Neural progenitor cell (in vitro differentiated cells): Measurements from ENCODE around the gene MGAT1. TPM values are rescaled to one million over a fixed set of nuclear protein-coding genes. Genes with fewer than 3 reads are reported as not detected.

Experiments used
- DNase-seq: peaks from one replicate; pipeline ENCODE4 v3.0.0-alpha.2; 2016; ENCODE audit warnings: low spot score
- H2AFZ ChIP-seq: fragments of 200-600 bp; sonication (generic); replicated peaks from 2 replicates; pipeline ENCODE4 v1.6.1; 2016; ENCODE audit warnings: antibody characterized with exemption
- H3F3A ChIP-seq: fragments of 200-600 bp; sonication (generic); 2 replicates; pipeline ENCODE4 v1.6.1; 2016; ENCODE audit warnings: antibody characterized with exemption, low read depth
- H3K27ac ChIP-seq: fragments of 200-600 bp; sonication (generic); 2 replicates; pipeline ENCODE4 v1.5.1; 2016; ENCODE audit warnings: mild to moderate bottlenecking
- H3K27me3 ChIP-seq: fragments of 200-600 bp; sonication (generic); 2 replicates; pipeline ENCODE4 v1.6.1; 2016; ENCODE audit warnings: mild to moderate bottlenecking, moderate library complexity
- H3K36me3 ChIP-seq: fragments of 200-600 bp; sonication (generic); 2 replicates; pipeline ENCODE4 v1.5.1; 2016
- H3K4me1 ChIP-seq: fragments of 200-600 bp; sonication (generic); 2 replicates; pipeline ENCODE4 v1.6.1; 2016; ENCODE audit warnings: mixed run types
- H3K4me2 ChIP-seq: fragments of 200-600 bp; sonication (generic); 2 replicates; pipeline ENCODE4 v1.6.1; 2016
- H3K4me3 ChIP-seq: fragments of 200-600 bp; sonication (generic); 2 replicates; pipeline ENCODE4 v1.5.1; 2016
- H3K79me2 ChIP-seq: fragments of 200-600 bp; sonication (generic); 2 replicates; pipeline ENCODE4 v1.6.1; 2016; ENCODE audit warnings: low read depth
- H3K9ac ChIP-seq: fragments of 200-600 bp; sonication (generic); 2 replicates; pipeline ENCODE4 v1.6.1; 2016
- H3K9me3 ChIP-seq: fragments of 200-600 bp; sonication (generic); 2 replicates; pipeline ENCODE4 v1.5.1; 2016; ENCODE audit warnings: low read depth
- H4K20me1 ChIP-seq: fragments of 200-600 bp; sonication (generic); 2 replicates; pipeline ENCODE4 v1.6.1; 2016; ENCODE audit warnings: low read depth
- H3K27ac Mint-ChIP-seq: 3 replicates; pipeline ENCODE4 v1.8.0; 2021; ENCODE audit warnings: mixed read lengths
- H3K27me3 Mint-ChIP-seq: 2 replicates; pipeline ENCODE4 v1.8.0; 2022; ENCODE audit warnings: low read depth, mild to moderate bottlenecking, inconsistent platforms, moderate library complexity, mixed read lengths; ENCODE audit not compliant: insufficient read depth
- H3K36me3 Mint-ChIP-seq: 3 replicates; pipeline ENCODE4 v1.8.0; 2021; ENCODE audit warnings: mixed read lengths
- H3K4me1 Mint-ChIP-seq: 3 replicates; pipeline ENCODE4 v1.8.0; 2021; ENCODE audit warnings: mixed read lengths
- H3K4me3 Mint-ChIP-seq: 3 replicates; pipeline ENCODE4 v1.8.0; 2021; ENCODE audit warnings: mild to moderate bottlenecking, moderate library complexity, mixed read lengths
- H3K9me3 Mint-ChIP-seq: 3 replicates; pipeline ENCODE4 v1.8.0; 2020; ENCODE audit warnings: mixed read lengths
- EZH2 ChIP-seq: fragments of 200-600 bp; sonication (generic); IDR thresholded peaks from 2 replicates; pipeline ENCODE4 v1.6.1; 2017; ENCODE audit warnings: antibody characterized with exemption, mild to moderate bottlenecking, moderate library complexity
- EZH2phosphoT487 ChIP-seq: fragments of 200-600 bp; sonication (generic); IDR thresholded peaks from 2 replicates; pipeline ENCODE4 v1.6.1; 2017; ENCODE audit warnings: antibody characterized with exemption
- total RNA-seq: library from RNA; depleted of rRNA; stranded (reverse); fragments of >200 nt; gene quantifications from 2 replicates; pipeline ENCODE4 v1.2.3, GENCODE V29; 2015; ENCODE audit warnings: low replicate concordance
- TF ChIP-seq, protein P1 (sequence below): fragments of 200-600 bp; sonication (generic); IDR thresholded peaks from 2 replicates; pipeline ENCODE4 v1.5.1; 2017; ENCODE audit warnings: antibody characterized with exemption, mild to moderate bottlenecking

MGAT1 gene
- total RNA-seq, 1 donor from 2014 or later = 31.8 TPM

DNA sequence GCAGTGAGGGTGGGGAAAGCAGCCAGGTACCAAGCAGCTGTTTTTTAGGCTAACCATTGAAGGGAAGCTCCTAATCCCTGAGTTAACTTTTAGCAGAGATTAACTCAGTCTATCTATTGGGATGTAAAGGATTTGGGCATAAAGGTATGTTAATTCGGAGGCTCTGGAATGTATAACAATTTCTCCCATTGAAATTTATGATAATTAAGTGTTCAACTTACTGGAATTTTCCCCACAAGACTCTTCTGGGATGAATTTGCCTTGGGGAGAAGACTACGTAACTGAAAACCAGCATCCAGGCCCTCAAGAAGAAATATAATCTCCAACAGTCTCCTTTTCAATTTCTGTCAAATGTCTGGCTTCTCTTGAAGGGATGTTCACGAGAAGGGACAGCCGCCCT lies 34.9 kb upstream of the MGAT1 start:
- Histone ChIP-seq H3K4me1 (no peaks in the 10 kb centered on the region), H3K27me3 (peaks cover under 1% of the 10 kb centered on the region), H3K27ac (no peak overlapping the region), H3K79me2 (no peaks in the 10 kb centered on the region), H4K20me1 (no peaks in the 10 kb centered on the region), H2AFZ (no peak overlapping the region), H3K36me3 (no peaks in the 10 kb centered on the region), H3K4me2 (no peak overlapping the region), H3K9me3 (no peaks in the 10 kb centered on the region), H3K9ac (no peak overlapping the region), H3K4me3 (no peak overlapping the region), H3F3A (peaks cover 17% of the 10 kb centered on the region)
- no peak overlapping the region for H3K4me3 Mint-ChIP-seq
- H3K27me3 Mint-ChIP-seq = peaks cover 2% of the 10 kb centered on the region
- peaks cover 8% of the 10 kb centered on the region for H3K9me3 Mint-ChIP-seq
- H3K4me1 Mint-ChIP-seq = no peaks in the 10 kb centered on the region
- H3K36me3 Mint-ChIP-seq = peaks cover 6% of the 10 kb centered on the region
- no peak for DNase-seq
- no peak for TF ChIP-seq EZH2
- no peak for TF ChIP-seq EZH2phosphoT487
- TF ChIP-seq, protein P1, sequence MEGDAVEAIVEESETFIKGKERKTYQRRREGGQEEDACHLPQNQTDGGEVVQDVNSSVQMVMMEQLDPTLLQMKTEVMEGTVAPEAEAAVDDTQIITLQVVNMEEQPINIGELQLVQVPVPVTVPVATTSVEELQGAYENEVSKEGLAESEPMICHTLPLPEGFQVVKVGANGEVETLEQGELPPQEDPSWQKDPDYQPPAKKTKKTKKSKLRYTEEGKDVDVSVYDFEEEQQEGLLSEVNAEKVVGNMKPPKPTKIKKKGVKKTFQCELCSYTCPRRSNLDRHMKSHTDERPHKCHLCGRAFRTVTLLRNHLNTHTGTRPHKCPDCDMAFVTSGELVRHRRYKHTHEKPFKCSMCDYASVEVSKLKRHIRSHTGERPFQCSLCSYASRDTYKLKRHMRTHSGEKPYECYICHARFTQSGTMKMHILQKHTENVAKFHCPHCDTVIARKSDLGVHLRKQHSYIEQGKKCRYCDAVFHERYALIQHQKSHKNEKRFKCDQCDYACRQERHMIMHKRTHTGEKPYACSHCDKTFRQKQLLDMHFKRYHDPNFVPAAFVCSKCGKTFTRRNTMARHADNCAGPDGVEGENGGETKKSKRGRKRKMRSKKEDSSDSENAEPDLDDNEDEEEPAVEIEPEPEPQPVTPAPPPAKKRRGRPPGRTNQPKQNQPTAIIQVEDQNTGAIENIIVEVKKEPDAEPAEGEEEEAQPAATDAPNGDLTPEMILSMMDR = no peak
- no peak overlapping the region for H3K27ac Mint-ChIP-seq

- Histone ChIP-seq H3K4me3 (no peak overlapping the region), H3K36me3 (no peaks in the 10 kb centered on the region), H4K20me1 (no peaks in the 10 kb centered on the region), H2AFZ (no peak overlapping the region), H3K4me1 (peaks cover 3% of the 10 kb centered on the region), H3K9ac (no peak overlapping the region), H3K79me2 (no peaks in the 10 kb centered on the region), H3K4me2 (peak overlapping the region; percentile 82), H3K27ac (no peak overlapping the region), H3K9me3 (no peaks in the 10 kb centered on the region), H3F3A (peaks cover 29% of the 10 kb centered on the region), H3K27me3 (peaks cover 16% of the 10 kb centered on the region)
- Mint-ChIP-seq H3K36me3 (peaks cover 18% of the 10 kb centered on the region), H3K4me3 (peak overlapping the region; percentile 52), H3K27me3 (peaks cover 17% of the 10 kb centered on the region), H3K9me3 (peaks cover 30% of the 10 kb centered on the region), H3K4me1 (peaks cover 9% of the 10 kb centered on the region), H3K27ac (no peak overlapping the region)
- TF ChIP-seq EZH2phosphoT487 = no peak
- TF ChIP-seq EZH2 = no peak
- TF ChIP-seq, protein P1 = no peak
- no peak for DNase-seq
These were observed 30.0 kb upstream of the MGAT1 start for GRCh38 chr5:180832638-180833068.

- DNase-seq = peak; percentile 71
- no peaks in the 10 kb centered on the region for H3K79me2 ChIP-seq
- H3K9me3 ChIP-seq = no peaks in the 10 kb centered on the region
- peaks cover 17% of the 10 kb centered on the region for H3K27me3 Mint-ChIP-seq
- TF ChIP-seq, protein P1 = peak; percentile 19
- TF ChIP-seq EZH2 (peak; percentile 35), EZH2phosphoT487 (peak; percentile 12)
- H3K4me2 ChIP-seq = peak overlapping the region; percentile 82
- H3F3A ChIP-seq = peaks cover 22% of the 10 kb centered on the region
- no peaks in the 10 kb centered on the region for H3K36me3 ChIP-seq
- peak overlapping the region; percentile 3 for H3K9ac ChIP-seq
- H3K4me3 ChIP-seq = peak overlapping the region; percentile 64
- peaks cover 30% of the 10 kb centered on the region for H3K9me3 Mint-ChIP-seq
- peaks cover 14% of the 10 kb centered on the region for H3K4me1 Mint-ChIP-seq
- H3K36me3 Mint-ChIP-seq = peaks cover 18% of the 10 kb centered on the region
- H3K4me1 ChIP-seq = peaks cover 7% of the 10 kb centered on the region
- H3K27ac ChIP-seq = no peak overlapping the region
- no peaks in the 10 kb centered on the region for H4K20me1 ChIP-seq
- peak overlapping the region; percentile 88 for H3K4me3 Mint-ChIP-seq
- peak overlapping the region; percentile 78 for H2AFZ ChIP-seq
- peaks cover 16% of the 10 kb centered on the region for H3K27me3 ChIP-seq
- H3K27ac Mint-ChIP-seq = peak overlapping the region; percentile 93
These were observed 28.8 kb upstream of the MGAT1 start for GRCh38 chr5:180831139-180832093.
